GM21360 (cell line): ENCODE data around the gene AVP.
"Not testable (repeated sequence)": the region's sequence is repeated elsewhere in the genome, so short reads cannot be mapped to it uniquely, and the experiment has no call there.

Source experiments
- ATAC-seq: cut with Tn5 transposase; IDR thresholded peaks from one replicate; pipeline ENCODE4 v1.9.1; 2021; ENCODE audit warnings: mild to moderate bottlenecking, moderate library complexity; ENCODE audit not compliant: unreplicated experiment

The AVP gene, protein sequence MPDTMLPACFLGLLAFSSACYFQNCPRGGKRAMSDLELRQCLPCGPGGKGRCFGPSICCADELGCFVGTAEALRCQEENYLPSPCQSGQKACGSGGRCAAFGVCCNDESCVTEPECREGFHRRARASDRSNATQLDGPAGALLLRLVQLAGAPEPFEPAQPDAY

DNA sequence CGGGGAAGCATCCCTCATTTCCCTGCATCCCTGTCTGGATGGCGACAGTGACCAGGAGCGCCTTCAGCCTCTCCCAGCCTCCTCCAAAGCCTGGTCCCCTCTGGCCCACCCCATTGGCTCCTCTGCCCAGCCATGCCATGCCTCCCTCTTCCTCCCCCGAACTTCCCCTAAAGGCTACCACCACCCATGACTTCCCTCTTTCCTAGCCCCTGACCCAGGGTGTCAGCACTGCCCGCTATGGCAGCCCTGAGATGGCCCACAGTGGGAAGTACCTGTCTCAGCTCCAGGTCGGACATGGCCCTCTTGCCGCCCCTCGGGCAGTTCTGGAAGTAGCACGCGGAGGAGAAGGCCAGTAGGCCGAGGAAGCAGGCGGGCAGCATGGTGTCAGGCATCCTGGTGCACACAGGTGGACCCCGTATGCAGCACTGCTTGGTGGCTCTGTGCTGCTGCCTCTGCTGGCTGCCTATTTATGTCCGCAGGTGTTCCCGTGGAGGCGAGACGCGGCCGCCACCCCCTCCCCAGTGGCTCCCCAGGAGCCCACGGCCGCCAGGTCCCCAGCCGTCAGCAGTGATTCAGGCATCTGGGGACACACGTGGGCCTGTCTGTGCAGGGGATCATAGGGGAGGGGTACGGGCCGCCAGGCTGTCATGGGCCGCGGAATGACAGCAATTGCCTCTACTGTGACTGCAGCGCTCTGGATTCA is at the start of gene AVP:
TSS of gene AVP (minus strand) at position 442 of the 703 bp plus-strand sequence. CDS start at position 392, 50 bp downstream.
- no peak for ATAC-seq

DNA sequence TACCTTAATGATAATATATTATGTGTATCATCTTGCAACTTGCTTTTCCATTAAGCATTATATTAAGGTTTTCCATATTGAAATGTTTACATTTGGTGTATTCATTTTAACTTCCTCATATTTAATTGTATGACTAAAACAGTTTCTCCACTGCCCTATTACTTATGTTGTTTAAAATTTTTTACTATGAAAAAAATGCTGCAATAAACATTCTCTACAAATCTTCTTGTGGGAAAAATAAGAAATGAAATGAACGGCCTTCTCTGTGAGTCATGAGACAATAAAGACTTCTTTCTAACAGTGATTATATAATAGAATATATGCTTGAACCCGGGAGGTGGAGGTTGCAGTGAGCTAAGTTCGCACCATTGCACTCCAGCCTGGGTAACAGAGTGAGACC is 49.6 kb upstream of the AVP start:
- no peak for ATAC-seq

GRCh38 chr20:3133155-3133554 is 48.6 kb upstream of the AVP start:
- no peak for ATAC-seq

DNA sequence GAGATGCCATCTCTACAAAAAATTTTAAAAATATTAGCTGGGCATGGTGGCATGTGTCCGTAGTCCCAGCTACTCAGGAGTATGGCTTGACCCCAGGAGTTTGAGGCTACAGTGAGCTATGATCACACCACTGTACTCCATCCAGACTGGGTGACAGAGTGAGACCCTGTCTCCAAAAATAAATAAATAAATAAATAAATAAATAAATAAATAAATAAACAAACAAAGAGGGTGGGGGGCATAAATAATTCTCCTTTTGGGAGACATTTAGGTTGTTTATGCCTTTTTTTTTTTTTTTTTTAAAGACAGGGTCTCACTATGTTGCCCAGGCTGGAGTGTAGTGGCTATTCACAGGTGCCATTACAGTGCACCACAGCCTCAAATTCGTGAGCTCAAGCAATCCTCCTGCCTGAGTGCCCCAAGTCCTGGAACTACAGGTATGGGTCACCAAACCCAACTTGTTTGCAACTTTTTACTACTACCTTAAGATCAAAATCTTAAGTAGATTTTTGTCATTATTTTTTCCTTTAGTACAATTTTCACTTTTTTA is 45.6 kb upstream of the AVP start:
- no peak for ATAC-seq

DNA sequence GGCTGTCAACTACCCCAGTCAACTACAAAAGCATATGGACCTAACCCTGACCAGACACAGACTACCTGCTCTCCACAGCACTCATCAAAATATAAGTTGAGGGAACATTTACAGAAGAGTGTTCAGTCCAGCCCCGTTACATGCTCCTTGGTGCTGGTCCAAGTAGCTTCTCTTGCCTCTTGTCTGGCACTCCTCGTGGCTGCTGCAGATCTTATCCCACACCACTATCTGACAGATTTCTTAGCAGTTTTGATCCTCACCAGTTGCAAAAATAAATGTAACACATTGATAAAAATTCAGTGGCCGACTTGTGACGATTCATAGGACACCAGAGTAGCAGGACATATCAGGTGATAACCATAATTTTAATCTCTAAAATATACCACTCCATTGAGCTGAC is 44.6 kb upstream of the AVP start:
- ATAC-seq = no peak

DNA sequence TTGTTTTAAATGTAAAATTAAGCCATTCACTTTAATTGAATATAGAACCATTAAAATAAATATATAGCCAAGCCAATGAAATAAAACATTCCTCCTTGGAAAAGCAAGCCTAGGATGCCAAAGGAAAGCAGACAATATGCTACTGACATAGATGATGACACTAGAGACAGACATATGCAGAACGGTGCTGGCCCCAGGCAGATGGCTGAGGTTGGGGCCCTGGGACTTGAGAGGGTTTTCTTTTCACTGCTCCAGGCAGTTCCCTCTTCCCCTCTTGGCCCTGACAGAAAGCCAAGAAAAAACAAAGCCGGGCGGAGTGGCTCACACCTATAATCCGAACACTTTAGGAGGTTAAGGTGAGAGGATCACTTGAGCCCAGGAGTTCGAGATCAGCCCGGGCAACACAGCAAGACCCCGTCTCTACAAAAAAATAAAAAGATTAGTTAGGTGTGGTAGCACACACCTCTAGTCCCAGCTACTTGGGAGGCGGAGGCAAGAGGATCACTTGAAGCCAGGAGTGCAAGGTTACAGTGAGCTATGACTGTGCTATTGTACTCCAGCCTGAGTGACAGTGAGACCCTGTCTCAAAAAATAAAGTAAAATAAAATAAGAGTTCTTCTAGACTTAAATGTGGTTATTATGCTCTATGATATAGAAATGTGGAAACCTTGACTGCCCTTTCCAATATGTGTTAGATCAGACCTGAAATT is 43.9 kb upstream of the AVP start:
- ATAC-seq = no peak

DNA sequence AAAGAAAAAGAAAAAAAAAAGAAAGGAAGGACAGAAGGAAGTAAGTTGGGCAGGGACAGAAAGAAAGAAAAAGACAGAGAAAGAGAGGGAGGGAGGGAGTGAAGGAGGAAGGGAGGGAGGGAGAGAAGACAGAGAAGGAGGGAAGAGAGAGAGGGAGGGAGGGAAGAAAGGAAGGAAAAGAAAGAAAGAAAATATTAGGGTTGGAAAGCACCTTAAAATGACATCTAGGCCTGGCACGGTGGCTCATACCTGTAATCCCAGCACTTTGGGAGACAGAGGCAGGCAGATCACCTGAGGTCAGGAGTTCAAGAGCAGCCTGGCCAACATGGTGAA is 42.0 kb upstream of the AVP start:
- ATAC-seq = no peak

- not testable (repeated sequence) for ATAC-seq
Measured at GRCh38 chr20:3125776-3126526, 41.4 kb upstream of the AVP start.

DNA sequence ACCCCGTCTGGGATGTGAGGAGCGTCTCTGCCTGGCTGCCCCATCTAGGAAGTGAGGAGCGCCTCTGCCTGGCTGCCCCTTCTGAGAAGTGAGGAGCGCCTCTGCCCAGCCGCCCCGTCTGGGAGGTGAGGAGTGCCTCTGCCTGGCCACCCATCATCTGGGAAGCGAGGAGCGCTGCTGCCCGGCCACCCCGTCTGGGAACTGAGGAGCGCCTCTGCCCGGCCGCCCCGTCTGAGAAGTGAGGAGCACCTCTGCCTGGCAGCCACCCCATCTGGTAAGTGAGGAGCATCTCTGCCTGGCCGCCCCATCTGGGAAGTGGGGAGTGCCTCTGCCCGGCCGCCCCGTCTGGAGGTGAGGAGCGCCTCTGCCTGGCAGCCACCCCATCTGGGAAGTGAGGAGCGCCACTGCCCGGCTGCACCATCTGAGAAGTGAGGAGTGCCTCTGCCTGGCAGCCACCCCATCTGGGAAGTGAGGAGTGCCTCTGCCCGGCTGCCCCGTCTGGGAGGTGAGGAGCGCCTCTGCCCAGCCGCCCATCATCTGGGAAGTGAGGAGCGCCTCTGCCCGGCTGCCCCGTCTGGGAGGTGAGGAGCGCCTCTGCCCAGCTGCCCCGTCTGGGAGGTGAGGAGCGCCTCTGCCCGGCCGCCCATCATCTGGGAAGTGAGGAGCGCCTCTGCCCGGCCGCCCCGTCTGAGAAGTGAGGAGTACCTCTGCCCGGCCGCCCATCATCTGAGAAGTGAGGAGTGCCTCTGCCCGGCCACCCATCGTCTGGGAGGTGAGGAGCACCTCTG is 40.4 kb upstream of the AVP start:
- not testable (repeated sequence) for ATAC-seq

DNA sequence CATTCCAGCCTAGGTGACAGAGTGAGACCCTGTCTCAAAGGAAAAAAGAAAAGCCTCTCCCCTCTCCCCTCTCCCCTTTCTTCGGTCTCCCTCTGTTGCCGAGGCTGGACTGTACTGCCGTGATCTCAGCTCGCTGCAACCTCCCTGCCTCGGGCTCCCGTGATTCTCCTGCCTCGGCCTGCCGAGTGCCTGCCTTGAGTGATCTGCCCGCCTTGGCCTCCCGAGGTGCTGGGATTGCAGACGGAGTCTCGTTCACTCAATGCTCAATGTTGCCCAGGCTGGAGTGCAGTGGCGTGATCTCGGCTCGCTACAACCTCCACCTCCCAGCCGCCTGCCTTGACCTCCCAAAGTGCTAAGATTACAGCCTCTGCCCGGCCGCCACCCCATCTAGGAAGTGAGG is 39.6 kb upstream of the AVP start:
- ATAC-seq = not testable (repeated sequence)

DNA sequence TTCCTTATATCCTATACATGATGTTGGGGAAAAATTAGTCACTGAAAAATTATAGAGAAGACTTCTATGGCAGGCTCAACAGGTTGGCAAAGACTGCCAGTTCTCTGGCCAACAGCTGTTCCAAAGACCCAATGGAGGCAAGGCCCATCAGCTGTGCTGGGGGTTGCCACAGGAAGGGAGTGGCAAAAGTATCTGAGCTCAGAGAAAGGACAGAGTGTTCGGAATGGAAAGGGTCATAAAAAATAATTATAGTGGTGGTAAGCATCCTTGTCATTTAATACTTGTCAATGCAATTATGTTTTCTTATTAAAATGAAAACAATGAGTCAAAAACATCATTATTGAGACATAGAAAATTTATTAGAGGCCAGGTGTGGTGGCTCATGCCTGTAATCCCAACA is 39.0 kb upstream of the AVP start:
- no peak for ATAC-seq

- ATAC-seq = no peak
Measured at GRCh38 chr20:3121955-3122610, 37.6 kb upstream of the AVP start.

GRCh38 chr20:3121271-3121911 is 36.9 kb upstream of the AVP start:
- ATAC-seq = no peak

- ATAC-seq = no peak
Measured at GRCh38 chr20:3119044-3119443, 34.5 kb upstream of the AVP start.

- ATAC-seq = not testable (repeated sequence)
Measured at GRCh38 chr20:3117839-3118379, 33.4 kb upstream of the AVP start.

GRCh38 chr20:3116341-3116740 is 31.8 kb upstream of the AVP start:
- ATAC-seq = no peak

DNA sequence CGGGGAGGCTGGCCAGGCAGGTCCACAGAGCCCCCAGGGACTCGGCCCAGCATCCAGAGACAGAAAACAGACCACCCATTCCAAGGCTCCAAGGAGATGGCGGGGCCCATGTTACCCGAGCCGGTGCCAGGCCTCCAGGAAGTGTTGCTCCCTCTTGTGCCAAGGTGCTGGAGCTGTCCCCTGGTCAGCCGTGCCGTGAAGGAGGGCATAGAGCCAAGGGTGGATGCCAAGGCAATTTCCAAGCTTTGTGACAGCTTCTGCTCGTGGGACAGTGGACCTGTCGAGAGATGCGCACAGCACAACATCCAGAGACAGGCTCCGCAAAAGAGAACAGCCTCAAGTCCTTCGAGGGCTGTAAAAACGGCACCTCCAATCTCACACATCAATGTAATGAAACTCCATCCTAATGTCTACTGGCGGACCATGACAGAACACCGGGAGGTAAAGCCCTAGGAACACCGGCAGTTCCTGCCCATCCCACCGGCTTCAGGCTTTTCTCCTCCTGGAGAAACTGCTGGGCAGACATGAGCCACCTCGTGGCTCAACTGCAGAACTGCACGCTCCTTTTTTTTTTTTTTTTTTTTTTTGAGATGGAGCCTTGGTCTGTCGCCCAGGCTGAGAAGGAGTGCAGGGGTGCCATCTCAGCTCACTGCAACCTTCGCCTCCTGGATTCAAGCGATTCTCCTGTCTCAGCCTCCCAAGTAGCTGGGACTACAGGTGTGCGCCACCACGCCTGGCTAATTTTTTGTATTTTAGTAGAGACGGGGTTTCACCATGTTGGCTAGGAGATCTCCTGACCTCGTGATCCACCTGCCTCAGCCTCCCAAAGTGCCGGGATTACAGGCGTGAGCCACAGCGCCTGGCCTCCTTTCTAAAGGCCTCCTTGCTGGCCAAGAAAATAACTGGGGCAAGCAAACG is 30.9 kb upstream of the AVP start:
- no peak for ATAC-seq

GRCh38 chr20:3111995-3112394 is 27.5 kb upstream of the AVP start:
- no peak for ATAC-seq
